Measurements from ENCODE around the gene MYO1D.

The MYO1D gene

GRCh38 chr17:32445074-32445415, 431.9 kb downstream of the MYO1D start:
- DNase-seq, result no peak

DNA sequence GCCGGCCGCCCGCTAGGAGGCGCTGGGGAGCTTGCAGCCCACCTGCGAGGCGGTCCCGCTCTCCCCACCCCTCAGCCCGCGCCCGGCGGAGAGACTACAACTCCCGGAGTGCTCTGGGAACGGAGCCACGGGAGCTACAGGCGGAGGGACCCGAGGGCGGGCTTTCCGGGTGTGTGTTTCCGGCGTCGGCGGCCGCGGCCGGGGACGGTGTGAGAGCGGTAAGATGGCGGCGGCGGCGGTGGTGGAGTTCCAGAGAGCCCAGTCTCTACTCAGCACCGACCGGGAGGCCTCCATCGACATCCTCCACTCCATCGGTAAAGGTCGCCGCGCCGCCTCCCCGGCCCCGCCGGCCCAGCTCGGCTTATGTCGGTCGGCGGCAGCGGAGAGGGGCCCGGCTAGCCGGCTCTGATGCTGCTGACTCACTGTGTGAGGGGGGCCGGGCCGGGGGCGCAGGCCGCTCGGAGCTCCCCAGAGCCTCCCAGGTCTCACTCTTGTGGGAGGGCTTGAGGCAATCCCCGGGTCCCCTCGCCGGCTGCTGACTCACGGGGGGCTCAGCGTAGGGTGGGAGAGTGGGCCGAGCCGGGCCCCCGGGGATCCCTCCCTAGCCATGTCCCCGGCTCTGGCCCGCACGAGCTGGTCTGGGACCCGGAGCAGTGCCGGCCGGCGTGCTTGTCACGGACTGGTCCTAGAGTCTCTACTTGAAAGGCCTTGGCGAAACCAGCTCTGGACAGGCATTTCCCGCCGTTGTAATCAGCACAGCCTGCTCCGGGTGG, 432.4 kb downstream of the MYO1D start, which contains the start of gene PSMD11:
Gene PSMD11 (plus strand): TSS at position 210 of the 773 bp plus-strand sequence. CDS start 14 bp downstream, at position 224.
- peak; percentile 65 for DNase-seq

GRCh38 chr17:32443827-32444300, 433.1 kb downstream of the MYO1D start:
- no peak for DNase-seq
